ENCODE data around the gene PEMT. TPM values are rescaled to one million over a fixed set of nuclear protein-coding genes. Genes with fewer than 3 reads are reported as not detected.

PEMT gene
- total RNA-seq, 1 donor from 2014 or later, result 87.2 TPM

DNA sequence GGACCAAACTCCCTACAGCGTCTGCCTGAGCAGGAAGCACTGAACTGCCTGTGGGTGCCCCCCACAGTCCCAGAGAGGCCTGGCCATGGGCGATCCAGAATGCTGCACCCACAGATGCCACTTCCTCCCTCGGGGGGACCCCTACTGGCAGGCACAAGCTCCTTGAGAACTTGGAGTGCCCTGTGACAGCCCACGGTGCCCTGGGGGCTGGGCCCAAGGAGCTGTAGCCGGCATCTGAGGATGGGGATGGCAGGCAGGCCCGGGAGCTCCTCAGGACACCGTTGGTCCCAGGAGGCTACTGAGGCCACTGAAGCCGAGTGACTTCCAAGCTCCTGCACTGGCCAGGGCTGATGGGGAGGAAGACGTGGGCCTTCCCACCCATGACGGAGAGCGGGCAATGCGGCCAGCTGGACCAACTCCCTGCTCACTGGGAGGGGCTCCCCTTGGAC lies 80.2 kb downstream of the PEMT start:
- no peaks in the 10 kb centered on the region for H3K27me3 ChIP-seq (ENCODE audit: control insufficient read depth, insufficient read depth, low read length)
- no peak overlapping the region for H3K4me3 ChIP-seq (ENCODE audit: low read depth, low read length)
- no peak for DNase-seq (ENCODE audit: low read depth)
- TF ChIP-seq, protein P1, sequence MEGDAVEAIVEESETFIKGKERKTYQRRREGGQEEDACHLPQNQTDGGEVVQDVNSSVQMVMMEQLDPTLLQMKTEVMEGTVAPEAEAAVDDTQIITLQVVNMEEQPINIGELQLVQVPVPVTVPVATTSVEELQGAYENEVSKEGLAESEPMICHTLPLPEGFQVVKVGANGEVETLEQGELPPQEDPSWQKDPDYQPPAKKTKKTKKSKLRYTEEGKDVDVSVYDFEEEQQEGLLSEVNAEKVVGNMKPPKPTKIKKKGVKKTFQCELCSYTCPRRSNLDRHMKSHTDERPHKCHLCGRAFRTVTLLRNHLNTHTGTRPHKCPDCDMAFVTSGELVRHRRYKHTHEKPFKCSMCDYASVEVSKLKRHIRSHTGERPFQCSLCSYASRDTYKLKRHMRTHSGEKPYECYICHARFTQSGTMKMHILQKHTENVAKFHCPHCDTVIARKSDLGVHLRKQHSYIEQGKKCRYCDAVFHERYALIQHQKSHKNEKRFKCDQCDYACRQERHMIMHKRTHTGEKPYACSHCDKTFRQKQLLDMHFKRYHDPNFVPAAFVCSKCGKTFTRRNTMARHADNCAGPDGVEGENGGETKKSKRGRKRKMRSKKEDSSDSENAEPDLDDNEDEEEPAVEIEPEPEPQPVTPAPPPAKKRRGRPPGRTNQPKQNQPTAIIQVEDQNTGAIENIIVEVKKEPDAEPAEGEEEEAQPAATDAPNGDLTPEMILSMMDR (IDR thresholded peaks at IDR 0.05; ENCODE audit: insufficient read depth, low read length, poor library complexity, severe bottlenecking), result no peak
- H3K36me3 ChIP-seq (ENCODE audit: control insufficient read depth, insufficient read depth, low read length), result no peaks in the 10 kb centered on the region

DNA sequence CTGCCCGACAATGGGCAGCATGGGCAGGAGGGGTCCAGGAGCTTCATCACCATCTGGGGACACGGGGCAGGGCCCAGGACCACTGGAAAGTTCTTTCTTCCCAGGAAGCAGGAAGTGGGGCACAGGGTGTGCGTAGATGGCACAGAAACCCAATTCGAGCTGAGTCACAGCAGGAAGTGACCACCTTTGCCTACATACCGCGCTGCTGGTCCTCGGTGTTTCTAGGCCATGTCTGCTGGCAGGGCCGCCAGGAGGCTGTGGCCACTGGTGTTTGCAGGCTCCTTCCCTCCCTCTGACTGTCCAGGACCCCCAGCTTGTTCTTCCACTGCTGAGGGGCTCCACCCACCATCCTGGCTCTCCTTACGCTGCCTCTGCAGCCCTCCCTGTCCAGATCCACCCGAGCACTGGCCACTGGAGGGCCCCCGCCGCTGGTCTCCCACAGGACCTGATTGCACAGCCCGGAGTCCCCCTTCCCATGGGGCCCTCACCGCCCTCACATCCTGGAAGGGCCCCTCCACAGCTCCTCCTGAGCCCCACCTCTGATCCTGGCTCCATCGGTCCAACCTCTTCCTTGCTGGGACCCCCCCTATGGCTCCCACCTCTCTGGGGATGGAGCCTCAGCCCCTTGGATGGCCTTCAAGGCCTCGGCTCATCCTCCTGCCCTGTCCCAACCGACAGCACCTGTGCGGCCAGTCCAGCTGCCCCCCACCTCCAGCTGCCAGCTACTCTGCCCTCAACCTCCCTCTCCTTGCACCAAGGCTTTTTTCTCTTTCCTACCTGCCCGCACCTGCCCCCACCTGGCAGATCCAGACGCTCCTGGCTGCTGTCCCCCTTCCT lies 80.8 kb downstream of the PEMT start:
- Histone ChIP-seq H3K36me3 (ENCODE audit: control insufficient read depth, insufficient read depth, low read length) (no peaks in the 10 kb centered on the region), H3K27me3 (ENCODE audit: control insufficient read depth, insufficient read depth, low read length) (no peaks in the 10 kb centered on the region), H3K4me3 (ENCODE audit: low read depth, low read length) (no peak overlapping the region)
- DNase-seq (ENCODE audit: low read depth), result no peak
- TF ChIP-seq, protein P1 (IDR thresholded peaks at IDR 0.05; ENCODE audit: insufficient read depth, low read length, poor library complexity, severe bottlenecking), result no peak

DNA sequence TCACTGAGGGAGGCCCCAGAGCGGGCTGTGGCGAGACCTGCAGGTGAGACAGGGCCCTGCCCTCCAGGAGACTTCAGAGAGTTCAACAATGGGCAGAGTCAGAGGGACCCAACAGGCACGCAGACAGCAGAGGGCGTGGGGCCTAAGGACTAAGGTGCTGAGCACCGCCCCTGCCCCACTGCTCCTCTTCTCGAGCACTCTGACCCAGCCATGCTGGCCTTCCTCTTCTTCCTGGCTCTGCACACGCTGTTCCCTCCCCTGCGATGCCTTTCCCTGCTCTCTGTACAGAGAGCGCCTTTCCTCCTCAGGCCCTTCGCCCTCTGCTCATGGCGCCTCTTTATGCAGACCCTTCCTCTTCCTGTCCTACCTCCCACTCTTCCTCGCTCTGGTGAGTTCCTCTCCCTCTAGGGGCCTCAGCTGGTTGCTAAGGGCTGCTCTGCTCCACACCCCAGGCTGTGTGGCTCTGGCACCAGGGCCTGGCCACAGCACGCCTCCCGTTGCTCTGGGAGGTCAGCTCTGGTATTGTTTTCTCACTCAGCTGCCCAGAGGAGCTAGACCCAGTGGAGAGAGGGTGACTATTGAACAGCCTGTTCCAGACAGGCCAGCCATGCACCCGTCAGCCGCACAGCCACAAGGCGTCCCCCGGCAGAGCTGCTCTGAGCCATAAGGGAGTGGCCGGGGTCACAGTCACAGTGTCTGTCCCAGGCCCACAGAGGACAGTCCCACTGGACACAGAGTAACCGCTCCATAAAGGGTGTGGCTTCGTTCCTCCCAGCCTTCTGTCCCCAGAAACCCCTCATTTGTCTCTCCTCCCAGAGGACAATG lies 81.7 kb downstream of the PEMT start:
- DNase-seq (ENCODE audit: low read depth), result no peak
- TF ChIP-seq, protein P1 (IDR thresholded peaks at IDR 0.05; ENCODE audit: insufficient read depth, low read length, poor library complexity, severe bottlenecking), result no peak
- Histone ChIP-seq H3K27me3 (ENCODE audit: control insufficient read depth, insufficient read depth, low read length) (peaks cover 2% of the 10 kb centered on the region), H3K4me3 (ENCODE audit: low read depth, low read length) (no peak overlapping the region), H3K36me3 (ENCODE audit: control insufficient read depth, insufficient read depth, low read length) (no peaks in the 10 kb centered on the region)

DNA sequence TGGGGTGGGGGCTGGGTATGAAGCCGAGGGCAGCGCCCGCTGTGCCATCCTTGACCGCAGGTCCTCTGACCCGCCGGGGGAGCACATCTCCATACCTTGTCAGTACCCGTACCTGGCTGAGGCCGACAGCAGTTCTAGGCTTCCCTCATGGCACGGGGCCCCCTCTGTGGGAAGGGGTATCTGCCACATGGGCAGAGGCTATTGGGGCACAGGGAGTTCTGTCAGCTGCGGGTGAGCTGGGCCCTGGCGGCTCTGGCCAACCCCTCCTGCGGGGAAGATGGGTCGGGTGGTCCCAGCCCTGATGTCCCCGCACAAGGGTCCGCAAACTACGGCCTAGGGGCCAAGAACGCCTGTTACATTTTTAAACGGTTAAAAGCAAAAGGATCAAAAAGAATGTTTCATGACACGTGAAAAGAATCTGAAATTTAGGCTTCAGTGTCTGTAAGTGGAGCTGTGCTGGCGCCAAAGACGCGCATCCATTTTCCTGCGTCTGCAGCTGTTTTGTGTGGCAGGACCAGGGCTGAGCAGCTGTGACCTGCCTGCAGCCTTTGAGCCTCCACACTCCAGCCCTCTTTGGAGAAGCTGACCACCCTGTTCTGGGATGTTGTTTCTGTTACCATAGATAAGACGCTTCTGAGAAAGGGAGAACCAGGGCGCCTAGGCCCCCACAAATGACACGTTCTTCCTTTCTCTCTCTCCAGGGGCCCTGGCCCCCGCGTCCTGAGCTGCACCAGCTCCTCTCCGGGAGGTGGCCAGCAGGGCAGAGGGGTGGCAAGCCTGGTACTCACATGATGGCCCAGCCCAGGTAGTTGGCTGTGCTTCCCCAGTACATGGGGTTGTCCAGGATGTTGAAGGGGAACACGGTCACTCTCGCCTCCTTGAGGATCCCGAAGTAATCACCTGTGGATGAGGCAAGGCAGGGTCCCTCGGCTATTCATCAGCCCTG lies 82.6 kb downstream of the PEMT start:
- H3K27me3 ChIP-seq (ENCODE audit: control insufficient read depth, insufficient read depth, low read length), result peaks cover 4% of the 10 kb centered on the region
- no peaks in the 10 kb centered on the region for H3K36me3 ChIP-seq (ENCODE audit: control insufficient read depth, insufficient read depth, low read length)
- DNase-seq (ENCODE audit: low read depth), result no peak
- no peak overlapping the region for H3K4me3 ChIP-seq (ENCODE audit: low read depth, low read length)
- TF ChIP-seq, protein P1 (IDR thresholded peaks at IDR 0.05; ENCODE audit: insufficient read depth, low read length, poor library complexity, severe bottlenecking), result no peak

DNA sequence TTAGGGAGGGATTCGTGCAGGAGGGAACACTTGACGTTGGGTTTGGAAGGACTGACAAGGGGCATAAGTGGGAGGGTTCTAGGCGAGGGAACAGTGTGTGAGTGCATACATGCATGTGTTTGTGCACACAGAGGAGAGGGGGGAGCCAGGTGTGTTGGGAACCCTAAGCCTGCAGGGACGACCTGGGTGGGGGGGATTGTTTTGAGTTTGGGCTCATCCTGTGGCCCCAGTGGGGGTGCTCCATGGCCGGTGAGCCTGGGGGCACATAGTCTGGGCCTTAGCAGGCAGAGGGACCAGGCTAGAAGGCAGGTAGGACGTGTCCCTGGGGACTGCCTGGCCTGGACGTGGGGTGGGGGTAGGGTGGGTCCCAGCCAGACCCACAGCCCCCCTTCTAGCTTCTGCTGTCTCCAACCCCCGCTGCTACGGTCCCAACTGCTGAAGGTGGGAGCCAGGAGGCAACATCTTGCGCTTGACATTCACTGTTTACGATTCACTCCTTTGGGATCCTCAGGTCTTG lies 83.4 kb downstream of the PEMT start:
- Histone ChIP-seq H3K4me3 (ENCODE audit: low read depth, low read length) (no peak overlapping the region), H3K27me3 (ENCODE audit: control insufficient read depth, insufficient read depth, low read length) (peaks cover 4% of the 10 kb centered on the region), H3K36me3 (ENCODE audit: control insufficient read depth, insufficient read depth, low read length) (no peaks in the 10 kb centered on the region)
- DNase-seq (ENCODE audit: low read depth), result no peak
- TF ChIP-seq, protein P1 (IDR thresholded peaks at IDR 0.05; ENCODE audit: insufficient read depth, low read length, poor library complexity, severe bottlenecking), result no peak
